ENCODE results near the gene CYP26A1.

- TF ChIP-seq CTCF (IDR thresholded peaks at IDR 0.05; ENCODE audit: borderline replicate concordance, extremely low read depth, low read length, poor library complexity, severe bottlenecking) (no peak), EZH2 (IDR thresholded peaks at IDR 0.05; ENCODE audit: borderline replicate concordance, low read depth, low read length, severe bottlenecking) (no peak)
Measured at GRCh38 chr10:93065675-93066543, 7.8 kb upstream of the CYP26A1 start.
